ENCODE results near the gene KRTAP4-6.
"Not testable (repeated sequence)": the region's sequence is repeated elsewhere in the genome, so short reads cannot be mapped to it uniquely, and the experiment has no call there.

KRTAP4-6 gene

GRCh38 chr17:41145261-41145660, 4.9 kb upstream of the KRTAP4-6 start:
- FAIRE-seq = no peak

- FAIRE-seq = no peak
These were observed 4.5 kb upstream of the KRTAP4-6 start for GRCh38 chr17:41144846-41145245.

GRCh38 chr17:41141361-41141760, 1.0 kb upstream of the KRTAP4-6 start:
- FAIRE-seq = no peak

- not testable (repeated sequence) for FAIRE-seq
These were observed 479 bp downstream of the KRTAP4-6 start for GRCh38 chr17:41139865-41140264.

DNA sequence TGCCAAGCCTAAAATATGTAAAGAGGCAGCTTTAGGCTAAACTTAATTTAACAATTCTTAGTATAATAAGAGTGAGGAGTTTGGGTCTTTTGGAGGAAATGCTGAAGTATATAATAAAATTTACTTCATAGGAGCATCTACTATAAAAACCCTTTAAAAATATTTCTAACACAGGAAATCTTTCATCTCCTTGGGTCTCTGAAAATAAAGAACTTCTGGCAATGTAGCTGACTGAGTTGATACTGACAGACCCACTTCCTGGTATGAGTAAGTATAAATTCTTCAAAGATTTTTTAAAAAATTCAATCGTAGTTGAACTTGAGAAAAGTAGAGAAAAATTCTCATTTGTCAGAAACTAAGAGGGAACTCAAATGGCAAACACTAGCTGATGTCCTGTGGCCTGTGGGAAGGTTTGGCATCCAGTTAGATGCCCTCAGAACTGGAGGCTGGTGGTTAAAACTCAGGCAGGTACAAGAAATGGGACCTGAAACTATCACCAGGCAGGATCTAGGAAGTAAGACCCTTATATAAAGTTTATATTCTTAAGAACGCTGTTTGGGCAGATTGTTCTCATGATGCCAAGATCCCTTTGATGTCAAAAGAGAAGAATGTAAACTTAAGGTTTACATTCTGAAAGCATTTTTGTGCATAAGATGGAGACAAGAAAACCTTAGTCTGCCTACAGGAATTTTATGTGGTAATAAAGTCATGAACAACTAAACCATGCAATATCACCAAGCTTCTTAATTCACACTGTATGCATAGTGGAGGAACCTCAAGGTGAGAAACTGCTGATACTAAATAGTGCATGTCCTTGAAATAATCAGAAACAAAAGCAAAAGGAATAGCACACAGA, 6.2 kb downstream of the KRTAP4-6 start:
- no peak for FAIRE-seq

GRCh38 chr17:41131979-41132378, 8.4 kb downstream of the KRTAP4-6 start:
- FAIRE-seq = no peak

DNA sequence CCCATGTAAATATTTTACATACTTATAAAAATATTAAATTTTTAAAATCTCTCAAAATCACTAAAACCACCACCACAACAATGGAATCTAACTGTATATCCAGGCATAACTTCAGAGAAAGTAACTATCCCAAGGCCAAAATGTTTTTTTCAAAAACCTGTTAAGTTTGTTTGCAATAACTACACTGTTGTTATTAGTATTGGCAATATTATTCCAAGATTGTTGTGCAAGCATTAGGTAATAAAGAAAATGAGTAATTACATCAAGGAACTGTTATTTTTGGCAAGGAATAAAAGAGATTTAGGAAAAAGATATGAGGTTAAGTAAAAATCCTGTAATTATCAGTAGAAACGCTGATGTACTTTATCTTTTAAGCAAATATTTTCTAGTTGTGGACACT, 13.0 kb downstream of the KRTAP4-6 start:
- FAIRE-seq = no peak

DNA sequence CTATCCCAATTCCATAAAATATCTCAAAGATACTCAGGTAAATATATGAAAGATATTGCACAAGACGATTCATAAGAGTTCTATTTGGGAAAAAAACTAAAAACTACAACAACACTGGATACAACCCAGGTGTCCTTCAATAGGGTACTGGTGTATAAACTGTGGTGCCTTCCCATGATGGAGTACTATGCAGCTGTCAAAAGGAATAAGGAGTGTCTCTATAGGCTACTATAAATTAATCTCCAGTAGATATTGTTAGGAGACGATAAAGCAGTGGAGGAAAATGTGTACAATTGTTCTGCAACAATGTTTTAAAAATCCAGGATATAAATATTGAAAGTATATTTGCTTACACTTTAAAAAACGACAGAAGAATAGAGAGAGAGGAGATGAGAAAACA, 13.9 kb downstream of the KRTAP4-6 start:
- no peak for FAIRE-seq

DNA sequence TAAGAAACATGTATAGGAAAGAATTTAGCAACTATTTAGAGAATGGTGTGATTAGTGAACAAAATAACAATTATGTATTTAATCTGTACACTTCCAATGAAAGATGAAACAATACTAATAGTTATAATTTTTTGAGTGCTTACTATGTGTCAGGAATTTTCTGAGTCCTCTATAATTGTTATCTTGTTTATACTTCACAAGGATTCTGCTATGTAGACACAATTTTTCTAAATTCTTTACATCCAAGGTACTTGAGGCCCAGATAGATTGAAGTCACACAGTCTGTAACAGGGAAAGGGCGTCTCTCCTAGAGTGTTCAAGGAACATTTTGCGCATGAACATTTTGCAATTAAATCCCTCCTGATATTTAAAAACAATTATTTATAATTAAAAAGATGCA, 15.3 kb downstream of the KRTAP4-6 start:
- no peak for FAIRE-seq

GRCh38 chr17:41123991-41124371, 16.4 kb downstream of the KRTAP4-6 start, which contains the start of gene KRTAP4-12:
Gene KRTAP4-12, minus strand, starts transcription at chr17:41124182. Its CDS starts 60 bp downstream, at chr17:41124122.
- FAIRE-seq = not testable (repeated sequence)

DNA sequence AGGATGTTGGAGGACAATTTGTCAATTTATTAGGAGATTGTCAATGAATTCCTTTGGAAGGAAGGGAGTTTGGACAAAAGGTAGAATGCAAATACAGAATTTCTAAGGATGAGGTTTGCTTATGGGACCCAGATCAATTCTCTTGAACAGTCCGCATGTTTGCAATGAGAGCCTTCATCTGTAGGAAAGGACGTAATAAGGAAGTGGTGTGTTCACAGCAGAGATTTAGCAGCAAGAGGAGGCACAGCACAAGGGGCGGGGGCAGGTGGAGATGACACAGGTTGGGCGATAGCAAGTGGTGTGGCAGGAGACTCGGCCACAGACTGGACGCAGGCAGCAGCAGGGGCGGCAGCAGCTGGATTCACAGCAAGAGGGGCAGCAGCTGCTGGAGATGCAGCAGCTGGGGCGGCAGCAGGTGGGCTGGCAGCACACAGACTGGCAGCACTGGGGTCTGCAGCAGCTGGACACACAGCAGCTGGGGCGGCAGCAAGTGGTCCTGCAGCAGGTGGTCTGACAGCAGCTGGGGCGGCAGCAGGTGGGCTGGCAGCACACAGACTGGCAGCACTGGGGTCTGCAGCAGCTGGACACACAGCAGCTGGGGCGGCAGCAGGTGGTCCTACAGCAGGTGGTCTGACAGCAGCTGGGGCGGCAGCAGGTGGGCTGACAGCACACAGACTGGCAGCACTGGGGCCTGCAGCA, 16.9 kb downstream of the KRTAP4-6 start:
- not testable (repeated sequence) for FAIRE-seq

DNA sequence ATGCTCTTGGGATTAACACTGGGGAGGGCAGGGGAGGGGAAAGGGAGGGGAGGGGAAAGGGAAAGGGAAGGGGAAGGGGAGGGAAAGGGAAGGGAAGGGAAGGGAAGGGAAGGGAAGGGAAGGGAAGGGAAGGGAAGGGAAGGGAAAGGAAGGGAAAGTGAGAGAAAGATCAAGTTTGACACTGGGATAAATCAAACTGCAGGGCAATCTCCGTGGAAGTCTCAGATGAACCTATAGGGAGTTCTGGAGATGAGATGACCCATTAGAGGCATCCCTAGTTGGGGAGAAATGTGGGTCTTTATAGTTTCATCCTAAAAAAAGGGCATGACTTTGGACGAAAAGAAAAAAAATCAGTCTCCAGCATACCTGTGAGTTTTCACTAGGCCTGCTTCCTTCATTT, 18.6 kb downstream of the KRTAP4-6 start:
- FAIRE-seq = no peak

DNA sequence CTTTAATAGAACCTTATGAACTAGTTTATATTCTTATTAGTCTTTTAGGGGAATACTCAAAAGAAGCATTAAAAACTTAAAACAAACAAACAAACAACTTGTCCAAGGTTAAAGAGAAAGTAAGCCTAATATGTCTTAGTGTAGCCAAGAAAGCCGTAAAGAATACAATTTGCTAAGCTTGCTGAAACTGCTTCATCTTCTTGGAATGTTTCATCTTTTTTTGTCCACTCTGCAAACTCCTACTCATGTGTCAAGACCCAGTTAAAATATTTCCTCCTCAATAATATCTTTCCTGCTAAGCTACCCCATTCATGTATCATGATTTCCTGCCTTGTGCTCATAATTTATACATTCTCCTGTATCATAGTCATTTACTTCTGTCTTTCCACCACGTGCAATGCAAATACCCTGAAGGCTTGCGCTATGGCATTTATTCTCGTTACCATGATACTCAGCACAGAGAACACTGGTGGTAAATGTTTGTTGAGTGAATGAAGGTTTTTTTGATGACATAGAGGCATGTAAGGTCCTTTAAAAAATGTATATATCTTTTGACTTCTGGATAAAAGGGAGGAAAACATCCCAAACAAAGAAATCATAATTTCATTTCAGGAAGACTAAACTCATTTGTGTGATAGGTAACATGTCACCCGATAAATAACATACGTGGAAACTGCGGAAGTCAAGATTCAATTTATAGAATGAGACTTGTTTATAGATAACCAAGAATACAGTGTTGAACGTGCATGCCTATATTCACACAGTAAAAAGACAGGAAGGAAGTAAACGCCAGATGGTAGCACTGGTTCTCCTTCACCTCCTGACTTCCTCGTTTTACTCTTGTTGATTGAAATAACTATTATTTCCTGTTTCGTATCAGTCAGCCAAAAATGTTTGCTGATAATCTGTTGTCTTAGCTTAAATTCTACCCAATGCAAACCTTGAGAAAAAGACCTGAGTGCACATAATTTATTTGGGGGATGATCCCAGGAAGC, 20.4 kb downstream of the KRTAP4-6 start:
- FAIRE-seq = not testable (repeated sequence)

DNA sequence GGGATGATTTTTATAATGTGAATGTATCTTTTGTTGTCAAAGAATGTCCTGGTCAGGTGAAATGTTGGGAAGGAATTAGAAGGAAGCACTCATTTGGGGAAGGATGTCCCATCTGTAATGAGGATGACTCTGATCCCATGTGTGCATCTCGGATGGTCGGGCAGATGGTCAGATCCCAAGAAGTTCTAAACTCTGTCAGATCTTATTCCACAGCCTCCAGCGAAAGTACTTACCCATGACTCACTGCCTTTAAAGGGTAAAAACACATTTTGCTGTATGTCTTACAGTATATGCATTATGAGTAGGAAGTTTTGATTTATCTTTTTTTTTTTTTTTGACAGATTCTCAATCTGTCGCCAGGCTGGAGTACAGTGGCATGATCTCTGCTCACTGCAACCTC, 21.6 kb downstream of the KRTAP4-6 start:
- FAIRE-seq = no peak

DNA sequence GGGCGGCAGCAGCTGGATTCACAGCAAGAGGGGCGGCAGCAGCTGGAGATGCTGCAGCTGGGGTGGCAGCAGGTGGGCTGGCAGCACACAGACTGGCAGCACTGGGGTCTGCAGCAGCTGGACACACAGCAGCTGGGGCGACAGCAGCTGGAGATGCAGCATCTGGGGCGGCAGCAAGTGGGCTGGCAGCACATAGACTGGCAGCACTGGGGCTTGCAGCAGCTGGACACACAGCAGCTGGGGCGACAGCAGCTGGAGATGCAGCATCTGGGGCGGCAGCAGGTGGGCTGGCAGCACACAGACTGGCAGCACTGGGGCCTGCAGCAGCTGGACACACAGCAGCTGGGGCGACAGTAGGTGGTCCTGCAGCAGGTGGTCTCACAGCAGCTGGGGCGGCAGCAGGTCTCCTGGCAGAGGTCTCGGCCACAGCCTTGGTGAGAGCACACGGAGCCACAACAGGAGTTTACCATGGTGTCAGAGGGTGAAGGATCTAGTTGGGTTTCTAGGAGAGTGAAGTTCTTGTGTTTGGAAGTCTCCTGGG, 22.4 kb downstream of the KRTAP4-6 start, which contains the start of gene KRTAP4-11:
TSS of gene KRTAP4-11 (minus strand) at position 528 of the 541 bp plus-strand sequence. CDS start at position 470, 58 bp downstream.
- FAIRE-seq = not testable (repeated sequence)

DNA sequence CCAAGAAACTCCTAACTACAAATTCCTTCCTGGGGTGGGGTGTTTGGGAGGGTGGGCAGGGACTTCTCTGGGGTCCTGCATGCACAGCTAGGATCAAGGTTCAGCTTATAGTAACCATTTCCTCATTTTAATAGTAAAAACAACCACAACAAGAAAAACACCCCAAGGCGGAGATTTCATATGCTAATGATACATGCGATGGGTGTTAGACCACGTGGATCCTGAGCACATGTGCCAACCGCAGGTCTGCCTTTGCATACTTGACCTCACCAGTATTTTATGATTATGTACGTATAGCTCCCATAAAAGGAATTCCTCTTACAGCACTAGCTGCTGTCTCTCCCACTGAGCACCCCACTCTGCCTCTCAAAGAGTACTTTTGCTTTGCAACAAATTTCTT, 24.0 kb downstream of the KRTAP4-6 start:
- no peak for FAIRE-seq

DNA sequence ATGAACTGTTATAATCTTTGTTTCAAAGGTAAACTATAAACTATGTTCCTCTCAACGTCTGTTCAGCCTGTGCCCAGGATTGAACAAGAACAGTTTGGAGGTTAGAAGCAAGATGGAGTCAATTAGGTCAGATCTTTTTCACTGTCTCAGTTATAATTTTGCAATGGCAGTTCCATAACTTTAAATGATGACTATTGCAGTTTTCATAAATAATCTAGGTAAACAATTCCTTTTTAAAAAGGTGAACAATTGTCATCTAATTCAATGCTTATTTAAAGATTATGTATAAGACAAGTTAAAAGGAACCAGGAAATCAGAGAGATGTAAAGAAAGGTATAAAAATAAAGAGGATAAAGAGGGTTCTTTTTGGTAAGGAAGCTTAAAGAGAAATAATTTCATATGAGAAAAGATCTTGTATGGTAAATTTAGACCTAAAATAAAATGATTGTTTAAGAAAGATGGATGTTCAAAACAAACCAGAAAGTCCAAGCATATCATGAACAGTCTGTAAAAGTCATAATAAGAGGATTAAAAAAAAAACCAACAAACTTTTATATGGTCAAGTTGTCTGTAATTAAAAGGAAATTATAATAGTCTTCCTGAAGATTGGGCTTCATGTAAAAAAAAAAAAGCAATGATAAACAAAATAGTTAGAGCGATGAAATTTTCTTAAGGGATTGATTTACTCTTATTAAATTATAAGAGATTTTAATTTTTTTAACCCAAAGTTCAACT, 29.0 kb downstream of the KRTAP4-6 start:
- peak; percentile 77 for FAIRE-seq

DNA sequence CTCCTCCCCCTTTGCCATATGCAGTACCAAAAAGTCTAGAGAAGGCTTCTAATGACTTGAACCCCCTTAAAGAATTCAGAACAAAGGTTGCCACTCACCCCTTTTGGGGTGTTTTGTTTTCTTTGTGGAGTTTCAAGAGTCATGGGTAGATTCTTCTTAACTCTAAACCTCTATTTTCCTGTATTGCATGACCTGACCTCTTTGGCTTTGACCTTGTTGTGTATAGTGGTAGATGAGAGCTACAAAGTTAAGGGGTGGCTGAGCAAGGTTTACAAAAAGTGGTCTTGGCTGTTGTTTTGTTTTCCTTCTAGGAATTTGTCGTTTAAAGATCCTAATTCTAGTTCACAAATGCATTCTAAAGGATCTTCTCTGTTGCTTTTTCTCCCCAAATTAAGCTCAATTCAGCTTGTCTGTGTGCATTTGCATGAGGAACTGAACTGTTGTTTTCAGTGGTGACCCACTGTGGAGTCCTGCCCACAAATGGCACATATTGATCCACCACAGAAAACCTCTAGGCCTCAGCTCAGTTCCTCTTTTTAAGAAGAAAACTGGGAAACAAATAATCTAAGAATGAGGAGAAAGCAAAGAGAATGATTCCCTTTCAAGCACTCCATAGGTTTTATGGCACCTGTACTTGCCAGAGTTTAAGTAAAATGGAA, 31.5 kb downstream of the KRTAP4-6 start:
- FAIRE-seq = not testable (repeated sequence)

GRCh38 chr17:41107941-41108450, 32.3 kb downstream of the KRTAP4-6 start:
- FAIRE-seq = no peak

DNA sequence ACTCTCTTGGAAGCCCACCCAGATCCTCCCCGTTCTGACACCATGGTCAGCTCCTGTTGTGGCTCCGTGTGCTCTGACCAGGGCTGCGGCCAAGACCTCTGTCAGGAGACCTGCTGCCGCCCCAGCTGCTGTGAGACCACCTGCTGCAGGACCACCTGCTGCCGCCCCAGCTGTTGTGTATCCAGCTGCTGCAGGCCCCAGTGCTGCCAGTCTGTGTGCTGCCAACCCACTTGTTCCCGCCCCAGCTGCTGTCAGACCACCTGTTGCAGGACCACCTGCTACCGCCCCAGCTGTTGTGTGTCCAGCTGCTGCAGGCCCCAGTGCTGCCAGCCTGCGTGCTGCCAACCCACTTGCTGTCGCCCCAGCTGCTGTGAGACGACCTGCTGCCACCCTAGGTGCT, 35.0 kb downstream of the KRTAP4-6 start, which contains the start of gene KRTAP4-9:
TSS of gene KRTAP4-9 (plus strand) at position 43 of the 400 bp plus-strand sequence. CDS start at position 43, 0 bp downstream.
- FAIRE-seq = not testable (repeated sequence)
